Fibroblast of lung (primary cell): ENCODE measurements around the gene UNC13B. TPM values are rescaled to one million over a fixed set of nuclear protein-coding genes. Genes with fewer than 3 reads are reported as not detected.

ENCODE experiments used
- DNase-seq, 2 donors: peaks; one replicate each; pipeline versions ENCODE4 v3.0.0 to v3.0.0-alpha.2; 2010; ENCODE audit warnings: low read depth in 2 of 2
- H2AFZ ChIP-seq: 2 replicates; pipeline ENCODE4 v1.5.1; 2012; ENCODE audit warnings: low read length, control low read depth, inconsistent platforms
- H3K27ac ChIP-seq: 2 replicates; pipeline ENCODE4 v1.5.1; 2011; ENCODE audit warnings: low read length, control low read depth; ENCODE audit not compliant: insufficient read depth
- H3K27me3 ChIP-seq: 2 replicates; pipeline ENCODE4 v1.5.1; 2011; ENCODE audit warnings: mild to moderate bottlenecking, low read length; ENCODE audit not compliant: control insufficient read depth, insufficient read depth
- H3K36me3 ChIP-seq: 2 replicates; pipeline ENCODE4 v1.5.1; 2011; ENCODE audit warnings: low read length; ENCODE audit not compliant: control insufficient read depth, insufficient read depth
- H3K4me1 ChIP-seq: 2 replicates; pipeline ENCODE4 v1.5.1; 2011; ENCODE audit warnings: low read length; ENCODE audit not compliant: control insufficient read depth, insufficient read depth; ENCODE audit errors: extremely low read depth
- H3K4me2 ChIP-seq: 2 replicates; pipeline ENCODE4 v1.5.1; 2011; ENCODE audit warnings: low read length, control low read depth; ENCODE audit not compliant: insufficient read depth; ENCODE audit errors: extremely low read depth
- H3K4me3 ChIP-seq, 4 experiments: fragments of 200-600 bp in 1 of 4; sonication (generic) in 1 of 4; replicated peaks in 1 of 4; 2 replicates each; pipeline ENCODE4 v1.5.1; 2011 to 2016; ENCODE audit warnings: low read length in 4 of 4, low read depth in 3 of 4, mild to moderate bottlenecking in 3 of 4, control low read depth in 2 of 4, inconsistent platforms in 1 of 4, mixed read lengths in 1 of 4; ENCODE audit not compliant: insufficient read depth in 1 of 4; ENCODE audit errors: control extremely low read depth in 1 of 4
- H3K79me2 ChIP-seq: 2 replicates; pipeline ENCODE4 v1.5.1; 2012; ENCODE audit warnings: mild to moderate bottlenecking, low read length, inconsistent platforms; ENCODE audit not compliant: control insufficient read depth, insufficient read depth
- H3K9ac ChIP-seq: 2 replicates; pipeline ENCODE4 v1.5.1; 2011; ENCODE audit warnings: mild to moderate bottlenecking, low read length, control low read depth; ENCODE audit not compliant: insufficient read depth
- H3K9me3 ChIP-seq: 2 replicates; pipeline ENCODE4 v1.5.1; 2012; ENCODE audit warnings: low read depth, low read length; ENCODE audit not compliant: control insufficient read depth, insufficient read depth
- H4K20me1 ChIP-seq: 2 replicates; pipeline ENCODE4 v1.5.1; 2011; ENCODE audit warnings: low read length; ENCODE audit not compliant: control insufficient read depth, insufficient read depth; ENCODE audit errors: extremely low read depth
- EZH2 ChIP-seq: IDR thresholded peaks from 2 replicates; pipeline ENCODE4 v1.5.1; 2012; ENCODE audit warnings: low read length, control low read depth, mild to moderate bottlenecking; ENCODE audit errors: missing control alignments
- polyA plus RNA-seq, 2 donors: library from polyadenylated mRNA; depleted of rRNA in 1 of 2; stranded (reverse) in 1 of 2; unstranded in 1 of 2; fragments of >200 nt; gene quantifications; 2 replicates each; pipeline ENCODE4 v1.2.1, GENCODE V29; 2011 to 2012; ENCODE audit warnings: missing spikeins in 1 of 2
- total RNA-seq: library from RNA; depleted of rRNA; stranded (reverse); fragments of >200 nt; gene quantifications from 2 replicates; pipeline ENCODE4 v1.2.1, GENCODE V29; 2014
- TF ChIP-seq, protein P1 (sequence below), 2 donors: IDR thresholded peaks in 1 of 2; conservative IDR thresholded peaks in 1 of 2; 1 replicate in 1 of 2; 2 replicates in 1 of 2; pipeline ENCODE4 v1.5.1; 2011 to 2012; ENCODE audit warnings: low read length in 2 of 2, control low read depth in 1 of 2, inconsistent platforms in 1 of 2, low read depth in 1 of 2, mild to moderate bottlenecking in 1 of 2

The UNC13B gene
- total and polyA plus RNA-seq, 2 donors (not counting 1 experiment from before 2014, with no cell fraction given), result 9.7 to 38.3 TPM

DNA sequence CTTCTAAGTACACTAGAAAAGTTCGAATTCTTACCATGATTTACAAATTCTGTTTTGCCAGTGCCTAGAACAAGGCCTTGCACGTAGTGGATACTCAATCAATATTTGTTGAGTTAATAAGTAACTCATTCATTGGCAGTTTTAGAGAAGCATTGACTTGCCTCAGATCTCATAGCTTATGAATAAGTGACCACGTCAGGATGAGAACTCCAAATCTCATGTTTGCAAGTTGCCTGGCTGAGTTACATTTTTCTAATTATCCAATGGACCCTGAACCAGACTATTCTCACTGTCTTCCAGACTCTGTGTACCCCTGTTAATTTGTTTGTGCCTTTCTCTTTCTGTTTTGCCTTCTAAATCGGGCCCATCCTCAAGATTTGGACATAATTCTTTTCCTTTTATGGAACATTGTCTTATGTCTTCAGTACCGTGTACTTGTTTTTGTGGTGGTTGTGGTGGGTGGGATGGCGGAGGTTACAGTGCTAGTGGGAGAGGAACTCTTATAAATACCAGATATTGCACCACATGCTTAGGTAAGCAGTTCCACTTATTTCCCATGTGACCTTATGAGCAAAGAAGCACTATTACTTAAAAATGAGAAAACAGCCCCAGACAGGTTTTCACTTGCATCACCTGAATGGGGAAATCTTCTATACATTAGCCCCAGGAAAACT lies 96.3 kb downstream of the UNC13B start:
- H3K9ac ChIP-seq, result no peak overlapping the region
- H3K27me3 ChIP-seq, result no peaks in the 10 kb centered on the region
- DNase-seq, result no peak
- no peaks in the 10 kb centered on the region for H3K79me2 ChIP-seq
- no peaks in the 10 kb centered on the region for H4K20me1 ChIP-seq
- H3K36me3 ChIP-seq, result no peaks in the 10 kb centered on the region
- H3K4me3 ChIP-seq, result no peak overlapping the region
- H3K4me1 ChIP-seq, result no peaks in the 10 kb centered on the region
- no peaks in the 10 kb centered on the region for H3K9me3 ChIP-seq
- H3K27ac ChIP-seq, result no peak overlapping the region
- H3K4me2 ChIP-seq, result no peak overlapping the region
- no peak overlapping the region for H2AFZ ChIP-seq
- TF ChIP-seq EZH2, result no peak
- TF ChIP-seq, protein P1, sequence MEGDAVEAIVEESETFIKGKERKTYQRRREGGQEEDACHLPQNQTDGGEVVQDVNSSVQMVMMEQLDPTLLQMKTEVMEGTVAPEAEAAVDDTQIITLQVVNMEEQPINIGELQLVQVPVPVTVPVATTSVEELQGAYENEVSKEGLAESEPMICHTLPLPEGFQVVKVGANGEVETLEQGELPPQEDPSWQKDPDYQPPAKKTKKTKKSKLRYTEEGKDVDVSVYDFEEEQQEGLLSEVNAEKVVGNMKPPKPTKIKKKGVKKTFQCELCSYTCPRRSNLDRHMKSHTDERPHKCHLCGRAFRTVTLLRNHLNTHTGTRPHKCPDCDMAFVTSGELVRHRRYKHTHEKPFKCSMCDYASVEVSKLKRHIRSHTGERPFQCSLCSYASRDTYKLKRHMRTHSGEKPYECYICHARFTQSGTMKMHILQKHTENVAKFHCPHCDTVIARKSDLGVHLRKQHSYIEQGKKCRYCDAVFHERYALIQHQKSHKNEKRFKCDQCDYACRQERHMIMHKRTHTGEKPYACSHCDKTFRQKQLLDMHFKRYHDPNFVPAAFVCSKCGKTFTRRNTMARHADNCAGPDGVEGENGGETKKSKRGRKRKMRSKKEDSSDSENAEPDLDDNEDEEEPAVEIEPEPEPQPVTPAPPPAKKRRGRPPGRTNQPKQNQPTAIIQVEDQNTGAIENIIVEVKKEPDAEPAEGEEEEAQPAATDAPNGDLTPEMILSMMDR (conservative IDR thresholded peaks at IDR 0.05 in 1 of 2, IDR thresholded peaks at IDR 0.05 in 1 of 2; ENCODE audit: low read depth in 1 of 2, low read length in 2 of 2), result no peak

DNA sequence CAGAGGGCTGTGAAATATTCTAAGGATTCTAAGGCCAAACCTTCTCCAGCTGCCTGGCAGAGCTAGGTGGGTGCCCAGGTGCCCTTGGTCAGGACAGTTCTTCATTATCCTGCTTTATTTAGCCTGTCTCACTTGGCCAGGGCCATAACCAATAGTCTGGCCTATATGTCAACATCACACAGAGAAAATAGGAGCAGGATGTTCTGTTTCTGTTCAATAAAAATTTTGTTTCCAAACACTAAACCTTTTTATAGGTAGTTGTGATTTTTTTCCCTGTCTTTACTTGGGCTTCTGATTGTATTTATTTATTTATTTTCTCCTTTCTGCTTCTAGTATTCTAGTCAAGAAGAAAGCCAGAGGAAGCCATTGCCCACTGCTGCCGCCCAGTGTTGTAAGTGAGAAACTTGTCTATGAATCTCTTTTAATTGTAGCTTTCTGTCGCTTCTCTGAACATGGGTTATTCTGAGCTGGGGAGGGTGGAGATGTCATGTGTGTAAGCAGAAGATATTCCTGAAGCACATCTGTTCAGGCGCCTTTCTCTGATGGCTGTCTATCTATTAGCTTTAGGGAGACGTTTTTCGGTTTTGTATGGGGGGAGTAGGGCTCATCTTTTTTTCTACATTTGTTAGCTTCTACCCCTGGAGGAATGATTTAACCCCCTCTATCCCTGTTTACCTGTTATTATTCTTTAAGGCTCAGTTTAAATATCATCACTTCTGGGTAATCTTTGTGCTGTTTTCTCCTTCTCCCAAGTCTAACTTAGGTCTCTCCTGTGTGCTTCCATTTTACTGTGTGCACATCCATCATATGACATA lies 97.1 kb downstream of the UNC13B start:
- Histone ChIP-seq H3K79me2 (no peaks in the 10 kb centered on the region), H2AFZ (no peak overlapping the region), H3K36me3 (no peaks in the 10 kb centered on the region), H3K9ac (no peak overlapping the region), H3K27ac (no peak overlapping the region), H3K27me3 (no peaks in the 10 kb centered on the region), H3K4me3 (no peak overlapping the region), H4K20me1 (no peaks in the 10 kb centered on the region), H3K4me2 (no peak overlapping the region), H3K9me3 (no peaks in the 10 kb centered on the region), H3K4me1 (no peaks in the 10 kb centered on the region)
- no peak for TF ChIP-seq EZH2
- TF ChIP-seq, protein P1 (conservative IDR thresholded peaks at IDR 0.05 in 1 of 2, IDR thresholded peaks at IDR 0.05 in 1 of 2; ENCODE audit: low read depth in 1 of 2, low read length in 2 of 2), result peak; percentile 82 to 88
- peak; percentile 60 to 82 for DNase-seq

DNA sequence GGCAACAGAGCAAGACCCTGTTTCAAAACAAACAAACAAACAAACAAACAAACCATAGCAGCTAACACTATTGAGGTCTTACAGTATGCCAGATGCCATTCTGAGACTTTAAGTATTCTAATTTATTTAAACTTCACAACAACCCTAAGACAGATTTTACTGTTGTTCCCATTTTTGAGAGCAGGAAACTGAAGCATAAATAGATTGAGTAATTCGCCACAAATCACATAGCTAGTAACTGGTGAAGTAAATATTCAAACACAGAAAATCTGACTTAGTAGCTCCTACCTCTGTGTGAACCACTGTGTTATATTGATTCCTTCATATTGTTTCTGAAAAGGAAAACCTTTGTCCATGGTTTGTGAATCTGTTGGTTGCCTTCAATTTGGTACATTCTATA lies 98.4 kb downstream of the UNC13B start:
- Histone ChIP-seq H3K79me2 (no peaks in the 10 kb centered on the region), H4K20me1 (no peaks in the 10 kb centered on the region), H2AFZ (no peak overlapping the region), H3K4me1 (no peaks in the 10 kb centered on the region), H3K9ac (no peak overlapping the region), H3K27ac (no peak overlapping the region), H3K9me3 (no peaks in the 10 kb centered on the region), H3K4me2 (no peak overlapping the region), H3K27me3 (no peaks in the 10 kb centered on the region), H3K36me3 (no peaks in the 10 kb centered on the region), H3K4me3 (no peak overlapping the region)
- DNase-seq, result no peak
- TF ChIP-seq, protein P1 (conservative IDR thresholded peaks at IDR 0.05 in 1 of 2, IDR thresholded peaks at IDR 0.05 in 1 of 2; ENCODE audit: low read depth in 1 of 2, low read length in 2 of 2), result no peak
- no peak for TF ChIP-seq EZH2
